Astrocyte of the cerebellum (primary cell): ENCODE data around the gene FAM20B.

Experiments
- DNase-seq: peaks from one replicate; pipeline ENCODE4 v3.0.0-alpha.2; 2011; ENCODE audit warnings: low read depth
- H3K4me3 ChIP-seq: 2 replicates; pipeline ENCODE4 v1.5.1; 2011; ENCODE audit warnings: mild to moderate bottlenecking, low read depth, low read length, moderate library complexity
- CTCF ChIP-seq: IDR thresholded peaks from 2 replicates; pipeline ENCODE4 v1.5.1; 2012; ENCODE audit warnings: low read length, low read depth, moderate library complexity, mild to moderate bottlenecking; ENCODE audit errors: missing control alignments
- in situ Hi-C: cut with HindIII; loops from 2 replicates; pipeline ENCODE4 v1.10.0; 2017; ENCODE audit warnings: low sequenced_read_pairs

The FAM20B gene

GRCh38 chr1:179119513-179119912 is 93.8 kb downstream of the FAM20B start:
- no peak overlapping the region for H3K4me3 ChIP-seq
- in situ Hi-C loops = no loop called here
- no peak for TF ChIP-seq CTCF
- no peak for DNase-seq

DNA sequence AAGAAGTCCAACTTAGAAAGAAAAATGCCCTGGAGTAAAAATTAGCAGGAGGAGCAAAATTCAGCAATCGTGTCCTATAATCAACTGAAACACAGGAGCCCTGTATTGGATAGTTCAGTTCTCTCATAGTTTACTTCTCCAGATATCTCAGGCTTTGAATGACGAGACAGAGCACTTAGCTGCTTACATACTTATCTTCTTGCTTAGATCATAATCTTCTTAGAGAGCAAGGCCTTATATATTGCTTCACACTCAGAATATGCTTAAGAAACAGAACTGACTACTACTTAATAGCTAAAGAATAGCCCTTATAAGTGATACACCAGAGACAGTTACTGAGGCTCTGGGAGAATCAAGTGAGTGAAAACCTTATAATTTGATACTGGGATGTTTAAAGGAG is 95.0 kb downstream of the FAM20B start:
- in situ Hi-C loops = no loop called here
- DNase-seq = no peak
- no peak overlapping the region for H3K4me3 ChIP-seq
- TF ChIP-seq CTCF = no peak

GRCh38 chr1:179121159-179121938 is 95.7 kb downstream of the FAM20B start:
- in situ Hi-C loops = no loop called here
- TF ChIP-seq CTCF = peak; percentile 62
- peak; percentile 55 for DNase-seq
- H3K4me3 ChIP-seq = no peak overlapping the region

DNA sequence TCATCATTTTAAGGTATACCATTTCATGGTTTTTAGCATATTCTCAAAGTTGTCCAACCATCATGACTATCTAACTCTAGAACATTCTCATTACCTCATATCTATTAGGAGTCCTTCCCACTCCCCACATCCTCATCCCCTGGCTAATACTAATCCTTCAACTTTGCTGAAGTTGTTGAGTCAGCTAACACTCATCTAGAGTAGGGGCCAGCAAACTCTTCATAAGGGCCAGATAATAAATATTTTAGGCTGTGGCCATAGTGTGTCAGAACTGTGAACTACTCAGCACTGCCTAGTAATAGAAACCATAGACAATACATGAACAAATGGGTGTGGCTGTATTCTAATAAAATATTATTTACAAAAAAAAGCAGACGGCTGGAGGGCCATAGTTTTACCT is 99.2 kb downstream of the FAM20B start:
- TF ChIP-seq CTCF = no peak
- no peak overlapping the region for H3K4me3 ChIP-seq
- no peak for DNase-seq
- in situ Hi-C loops = no loop called here
